ENCODE results near the gene BLVRB.
"Not testable (repeated sequence)": the region's sequence is repeated elsewhere in the genome, so short reads cannot be mapped to it uniquely, and the experiment has no call there.

Gene BLVRB

DNA sequence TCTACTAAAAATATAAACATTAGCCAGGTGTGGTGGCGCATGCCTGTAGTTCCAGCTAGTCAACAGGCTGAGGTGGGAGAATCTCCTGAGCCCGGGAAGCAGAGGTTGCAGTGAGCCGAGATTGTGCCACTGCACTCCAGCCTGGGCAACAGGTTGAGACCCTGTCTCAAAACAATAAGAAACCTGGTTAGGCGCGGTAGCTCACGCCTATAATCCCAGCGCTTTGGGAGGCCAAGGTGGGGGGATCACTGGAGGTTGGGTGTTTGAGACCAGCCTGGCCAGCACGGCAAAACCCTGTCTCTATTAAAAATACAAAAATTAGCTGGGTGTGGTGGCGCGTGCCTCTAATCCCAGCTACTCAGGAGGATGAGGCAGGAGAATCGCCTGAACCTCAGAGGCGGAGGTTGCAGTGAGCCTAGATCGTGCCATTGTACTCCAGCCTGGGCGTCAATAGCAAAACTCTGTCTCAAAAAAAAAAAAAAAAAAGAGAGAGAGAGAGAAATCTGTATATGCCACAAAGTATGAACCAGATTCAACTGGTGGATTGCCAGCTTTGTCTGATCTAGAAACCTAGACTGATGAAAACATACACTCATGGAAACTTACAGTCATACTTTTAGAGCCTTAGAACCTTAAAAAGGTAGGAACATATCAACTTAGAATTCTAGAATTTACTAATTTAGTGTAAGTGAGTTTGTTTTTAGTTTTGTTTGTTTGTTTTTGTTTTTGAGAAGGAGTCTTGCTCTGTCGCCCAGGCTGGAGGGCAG, 10.5 kb upstream of the BLVRB start:
- DNase-seq: not testable (repeated sequence)

DNA sequence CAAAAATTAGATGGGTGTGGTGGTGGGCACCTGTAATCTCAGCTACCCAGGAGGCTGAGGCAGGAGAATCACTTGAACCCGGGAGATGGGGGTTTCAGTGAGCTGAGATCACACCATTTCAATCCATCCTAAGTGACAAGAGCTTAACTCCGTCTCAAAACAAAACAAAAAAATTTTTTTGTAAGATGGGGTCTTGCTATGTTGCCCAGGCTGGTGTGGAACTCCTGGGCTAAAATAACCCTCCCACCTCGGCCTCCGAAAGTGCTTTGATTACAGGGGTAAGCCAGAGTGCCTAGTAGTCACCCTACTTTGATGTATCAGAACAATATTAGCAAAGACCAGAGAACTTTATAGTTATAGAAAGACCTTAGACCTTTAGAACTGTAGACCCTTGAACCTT, 9.2 kb upstream of the BLVRB start:
- DNase-seq: no peak

DNA sequence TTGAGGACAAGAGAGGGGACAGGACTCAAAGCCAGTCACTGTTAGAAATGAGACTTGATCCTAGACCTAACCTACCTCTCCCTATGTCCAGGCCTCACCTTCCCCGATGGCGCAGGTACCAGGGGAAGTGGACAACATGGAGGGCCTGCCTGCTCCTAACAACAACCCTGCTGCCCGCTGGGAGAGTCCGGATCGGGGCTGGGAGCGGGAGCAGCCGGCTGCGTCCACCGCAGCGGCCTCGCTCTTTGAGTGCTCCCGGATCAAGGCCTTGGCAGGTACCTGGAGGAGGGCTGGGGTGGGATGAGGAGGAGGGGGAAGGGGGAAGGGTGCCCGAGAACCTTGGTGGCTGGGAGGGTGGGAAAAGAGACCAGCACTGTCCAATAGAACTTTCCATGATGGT, 7.0 kb upstream of the BLVRB start:
- DNase-seq: no peak

DNA sequence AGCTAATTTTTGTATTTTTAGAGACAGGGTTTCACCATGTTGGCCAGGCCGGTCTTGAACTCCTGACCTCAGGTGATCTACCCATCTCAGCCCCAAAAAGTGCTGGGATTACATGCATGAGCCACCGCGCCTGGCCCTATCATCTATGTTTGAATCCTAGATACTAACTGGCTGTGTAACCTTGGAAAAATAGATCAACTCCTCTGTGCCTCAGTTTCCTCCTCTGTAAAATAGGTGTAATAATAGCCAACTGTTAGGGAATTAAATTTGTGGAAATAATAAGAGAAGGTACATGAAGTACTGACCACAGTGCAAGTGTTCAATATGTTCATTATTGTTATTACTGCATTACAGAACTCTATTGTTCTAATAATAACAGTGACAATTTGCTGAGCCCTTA, 5.6 kb upstream of the BLVRB start:
- DNase-seq: no peak

DNA sequence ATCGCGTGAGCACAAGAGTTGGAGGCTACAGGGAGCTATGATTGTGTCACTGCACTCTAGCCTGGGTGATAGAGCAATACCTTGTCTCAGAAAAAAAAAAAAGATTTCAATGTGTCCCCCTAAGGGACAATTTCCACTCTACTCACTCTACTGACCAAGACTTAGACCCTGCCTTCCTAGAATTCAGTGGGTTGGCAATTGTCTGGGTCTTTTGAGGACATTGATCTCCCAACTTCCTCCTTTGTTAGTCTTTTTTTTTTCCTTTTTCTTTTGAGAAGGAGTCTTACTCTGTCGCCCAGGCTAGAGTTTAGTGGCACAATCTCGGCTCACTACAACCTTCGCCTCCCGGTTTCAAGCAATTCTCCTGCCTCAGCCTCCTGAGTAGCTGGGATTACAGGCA, 3.5 kb upstream of the BLVRB start:
- DNase-seq: no peak

DNA sequence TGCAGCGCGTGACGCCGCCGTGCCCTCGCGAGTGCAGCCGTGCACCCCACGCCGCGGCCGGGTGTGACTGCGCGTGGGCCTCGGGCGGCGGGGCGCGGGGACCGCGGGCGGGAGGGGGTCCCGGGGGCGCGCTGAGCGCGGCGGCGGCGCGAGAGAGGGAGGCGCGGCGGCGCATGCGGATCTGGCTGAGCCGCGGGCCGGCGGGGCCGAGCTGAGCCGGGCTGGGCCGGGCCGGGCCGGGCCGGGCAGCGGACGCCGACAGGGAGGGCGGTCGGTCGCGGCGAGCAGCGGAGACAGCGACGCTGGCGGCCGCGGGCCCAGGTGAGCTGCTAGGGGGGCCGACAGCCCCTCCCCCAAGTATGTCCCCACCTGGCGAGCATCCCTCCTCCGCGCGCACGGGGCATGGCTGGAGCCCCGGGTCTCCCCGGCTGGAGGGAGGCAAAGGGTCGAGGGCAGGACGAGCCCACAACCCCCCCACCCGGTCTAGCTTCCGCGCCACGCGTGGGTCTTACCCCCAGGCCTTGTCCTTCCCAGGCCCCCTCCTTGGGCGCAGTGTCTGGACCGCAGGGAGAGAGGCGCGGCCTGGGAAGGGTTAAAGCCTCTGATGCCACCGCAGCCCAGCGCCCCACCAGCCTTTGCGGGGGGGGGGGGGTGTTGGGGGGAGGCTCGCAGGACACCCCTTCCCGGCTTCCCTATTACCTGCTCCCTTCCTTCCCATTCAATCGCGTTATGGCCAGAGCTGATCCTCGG, 1.6 kb upstream of the BLVRB start, which contains the start of gene SPTBN4:
SPTBN4 (plus strand) TSS at position 17 of the 750 bp plus-strand sequence. CDS start 5,621 bp downstream, outside the sequence.
- DNase-seq: no peak

DNA sequence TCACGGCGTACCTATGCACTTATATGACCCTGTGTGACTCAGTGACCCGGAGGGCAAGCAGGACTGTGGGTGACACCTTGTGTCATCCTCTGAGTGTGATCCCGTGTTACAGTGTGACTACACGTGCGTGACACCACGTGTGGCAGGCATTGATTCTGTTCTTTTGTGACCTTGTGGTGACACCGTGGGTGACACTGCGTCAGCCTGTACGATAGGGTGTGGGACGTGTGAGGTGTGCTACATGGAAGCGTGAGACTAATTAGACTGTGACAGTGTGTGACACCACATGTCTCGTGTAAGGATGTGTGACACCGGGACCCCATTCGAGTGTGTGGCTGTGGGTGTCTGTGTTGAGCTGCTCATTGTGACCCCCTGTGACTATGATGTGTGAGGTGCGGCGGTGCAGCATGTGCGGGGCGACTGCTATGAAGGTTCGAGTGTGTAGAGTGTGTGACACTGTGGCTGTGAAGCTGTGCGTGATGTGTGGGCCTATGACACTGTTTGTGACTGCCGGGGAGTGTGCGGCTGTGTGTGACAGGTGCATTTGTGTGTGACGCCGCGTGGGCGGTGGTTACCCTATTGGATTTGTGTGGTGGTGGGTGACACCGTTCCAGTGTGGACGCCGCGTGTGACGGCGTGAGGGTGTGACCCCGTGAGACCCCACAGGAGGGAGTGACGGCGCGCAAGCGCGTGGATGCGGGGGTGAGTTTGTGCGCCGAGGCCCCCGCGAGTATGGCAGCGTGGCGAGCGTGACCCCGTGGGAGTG, 857 bp upstream of the BLVRB start:
- DNase-seq: no peak

DNA sequence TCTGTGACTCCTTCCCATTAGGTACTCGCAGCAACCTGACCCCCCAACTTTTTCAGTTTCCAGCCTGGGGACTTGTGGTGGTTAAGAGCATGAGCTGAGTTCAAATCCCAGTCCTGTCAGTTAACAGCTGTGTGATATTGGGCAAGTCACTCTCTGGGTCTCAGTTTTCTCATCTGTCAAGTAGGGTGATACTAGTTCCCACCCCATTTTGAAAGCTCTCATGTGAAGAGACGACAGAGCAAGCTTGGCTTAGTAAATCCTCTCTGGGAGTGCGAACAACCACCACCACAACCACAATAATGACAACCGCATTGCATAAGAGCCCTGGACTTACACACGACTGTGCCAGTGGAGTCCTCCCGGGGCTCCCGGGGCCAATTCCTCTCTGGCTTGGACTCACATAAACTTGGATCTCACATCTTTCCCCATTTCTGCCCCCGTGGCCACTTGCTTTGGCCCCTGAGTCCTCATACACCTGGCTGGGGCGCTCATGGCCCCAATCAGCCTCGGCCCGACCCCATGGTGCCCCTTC, 454 bp downstream of the BLVRB start:
- no peak for DNase-seq

DNA sequence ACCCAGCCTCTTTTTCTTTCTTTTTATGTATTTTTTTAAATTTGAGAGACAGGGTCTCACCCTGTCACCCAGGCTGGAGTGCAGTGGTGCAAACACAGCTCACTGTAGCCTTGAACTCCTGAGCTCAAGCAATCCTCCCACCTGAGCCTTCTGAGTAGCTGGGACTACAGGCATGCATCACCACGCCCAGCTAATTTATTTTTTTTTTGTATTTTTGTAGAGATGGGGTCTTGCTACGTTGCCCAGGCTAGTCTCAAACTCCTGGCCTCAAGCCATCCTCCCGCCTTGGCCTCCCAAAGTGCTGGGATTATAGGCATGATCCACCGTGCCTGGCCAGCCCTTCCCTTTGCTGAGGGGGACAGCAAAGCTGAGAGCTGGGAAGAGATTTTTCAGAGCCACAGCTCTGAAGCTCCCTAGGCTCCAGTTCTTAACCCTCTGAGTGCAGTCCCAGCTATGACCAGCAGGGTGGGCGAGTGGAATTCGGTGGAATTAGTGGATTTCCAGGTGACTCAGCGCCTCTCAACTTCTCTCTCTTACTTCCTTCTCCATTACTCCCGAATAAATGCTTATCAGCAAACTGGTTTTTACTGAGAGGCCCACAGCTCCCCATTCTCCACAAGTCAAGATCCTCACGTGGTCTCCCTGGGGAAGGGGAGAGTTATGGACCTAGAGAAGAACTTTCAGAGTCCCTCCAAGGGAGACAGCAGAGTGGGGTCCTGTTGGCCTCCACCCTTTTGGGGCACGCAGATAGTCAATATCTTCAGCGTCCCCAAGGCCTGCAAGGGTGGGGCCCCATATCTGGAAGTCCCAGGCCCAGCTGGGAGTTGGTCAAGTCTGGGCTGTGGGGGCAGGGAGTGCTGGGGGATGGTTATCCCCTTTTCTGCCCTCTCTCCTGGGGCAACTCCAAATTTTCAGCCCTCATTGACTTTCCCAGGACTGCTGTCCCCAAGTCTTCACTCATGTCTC, 1.2 kb downstream of the BLVRB start:
- peak; percentile 81 for DNase-seq

- DNase-seq: not testable (repeated sequence)
Observed at GRCh38 chr19:40463587-40464037, 1.9 kb downstream of the BLVRB start.

DNA sequence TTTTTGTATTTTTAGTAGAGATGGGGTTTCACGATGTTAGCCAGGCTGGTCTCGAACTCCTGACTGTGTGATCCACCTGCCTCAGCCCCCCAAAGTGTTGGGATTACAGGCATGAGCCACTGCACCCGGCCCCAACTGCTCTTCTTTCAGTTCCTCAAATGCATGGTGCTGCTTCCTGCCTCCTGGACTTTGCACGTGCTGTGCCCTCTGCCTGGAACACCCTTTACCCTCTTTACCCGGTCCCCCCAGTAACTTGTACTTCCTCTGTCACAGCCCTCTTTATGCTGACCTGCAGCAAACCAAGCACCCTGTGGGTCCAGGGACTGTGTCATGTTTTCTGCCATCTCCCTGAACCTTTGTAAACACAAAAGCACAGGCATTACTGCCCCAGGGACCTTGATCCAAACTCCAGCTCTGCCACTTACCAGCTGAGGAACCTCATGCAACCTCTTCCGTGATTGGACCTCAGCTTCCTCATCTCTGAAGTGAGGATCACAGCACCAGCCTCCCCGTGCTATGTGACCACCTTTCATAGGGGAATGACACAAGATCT, 3.8 kb downstream of the BLVRB start:
- DNase-seq: no peak

DNA sequence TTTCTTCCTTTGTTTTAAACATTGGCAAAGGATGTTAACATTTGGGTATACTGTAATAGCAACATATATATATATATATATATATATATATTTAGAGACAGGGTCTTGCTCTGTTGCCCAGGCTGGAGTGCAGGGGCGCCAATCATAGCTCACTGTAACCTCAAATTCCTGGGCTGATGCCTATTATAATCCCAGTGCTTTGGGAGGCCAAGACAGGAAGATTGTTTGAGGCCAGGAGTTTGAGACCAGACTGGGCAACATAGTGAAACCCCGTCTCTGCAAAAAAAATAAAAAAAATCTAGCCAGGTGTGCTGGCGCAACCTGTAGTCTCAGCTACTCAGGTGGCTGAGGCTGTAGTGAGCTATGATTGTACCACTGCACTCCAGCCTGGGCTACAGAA, 5.4 kb downstream of the BLVRB start:
- no peak for DNase-seq

DNA sequence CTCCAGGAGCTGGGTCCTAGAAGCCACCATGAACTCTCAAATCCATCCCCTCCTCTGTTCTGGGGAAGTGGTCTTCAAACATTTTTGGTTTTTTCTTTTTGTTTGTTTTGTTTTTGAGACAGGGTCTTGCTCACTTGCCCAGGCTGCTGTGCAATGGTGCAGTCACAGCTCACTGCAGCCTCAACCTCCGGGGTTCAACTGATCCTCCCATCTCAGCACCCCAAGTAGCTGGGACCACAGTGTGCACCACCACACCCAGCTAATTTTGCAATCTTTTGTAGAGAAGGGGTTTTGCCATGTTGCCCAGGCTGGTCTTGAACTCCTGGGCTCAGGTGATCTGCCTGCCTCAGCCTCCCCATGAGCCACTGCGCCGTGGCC, 7.0 kb downstream of the BLVRB start:
- DNase-seq: no peak

GRCh38 chr19:40457953-40458596, 7.5 kb downstream of the BLVRB start:
- no peak for DNase-seq

GRCh38 chr19:40457048-40457447, 8.5 kb downstream of the BLVRB start:
- DNase-seq: no peak

DNA sequence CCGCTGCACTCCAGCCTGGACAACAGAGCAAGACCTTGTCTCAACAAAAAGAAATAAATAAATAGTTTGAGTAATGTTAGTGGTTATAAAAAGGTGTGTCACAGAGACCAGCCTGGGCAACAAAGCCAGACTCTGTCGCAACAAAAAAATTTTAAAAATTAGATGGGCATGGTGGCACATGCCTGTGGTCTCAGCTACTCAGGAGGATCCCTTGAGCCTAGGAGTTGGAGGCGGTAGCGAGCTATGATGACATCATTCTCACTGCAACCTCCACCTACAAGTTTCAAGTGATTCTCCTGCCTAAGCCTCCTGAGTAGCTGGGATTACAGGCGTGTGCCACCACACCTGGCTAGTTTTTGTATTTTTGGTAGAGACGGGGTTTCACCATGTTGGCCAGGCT, 11.6 kb downstream of the BLVRB start:
- DNase-seq: not testable (repeated sequence)

DNA sequence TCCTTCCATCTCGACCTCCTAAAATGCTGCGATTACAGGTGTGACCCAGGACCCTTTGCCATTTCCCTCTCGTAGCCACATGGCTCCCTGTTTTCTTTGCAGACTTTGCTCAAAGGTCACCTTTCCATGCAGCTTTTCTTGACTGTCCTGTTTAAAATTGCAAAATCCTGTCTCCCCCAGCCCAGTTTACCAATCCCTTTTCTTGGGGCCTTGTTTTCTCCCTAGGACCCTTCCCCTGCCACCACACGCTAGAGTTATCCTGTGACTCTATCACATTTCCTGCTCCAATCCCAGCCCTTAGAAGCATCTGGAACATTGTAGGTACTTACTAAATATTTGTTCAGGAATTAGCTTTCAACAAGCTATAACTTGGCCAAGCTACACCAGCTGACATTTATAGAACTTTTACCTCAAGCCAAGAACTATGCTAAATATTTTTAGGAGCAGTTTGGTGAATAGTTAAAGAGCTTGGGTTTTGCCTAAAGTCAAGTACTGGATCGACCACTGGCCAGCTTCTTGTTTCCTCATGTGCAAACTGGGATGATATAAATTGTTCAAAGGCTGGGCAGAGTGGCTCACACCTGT, 12.3 kb downstream of the BLVRB start:
- DNase-seq: no peak

GRCh38 chr19:40452016-40452415, 13.5 kb downstream of the BLVRB start:
- no peak for DNase-seq

DNA sequence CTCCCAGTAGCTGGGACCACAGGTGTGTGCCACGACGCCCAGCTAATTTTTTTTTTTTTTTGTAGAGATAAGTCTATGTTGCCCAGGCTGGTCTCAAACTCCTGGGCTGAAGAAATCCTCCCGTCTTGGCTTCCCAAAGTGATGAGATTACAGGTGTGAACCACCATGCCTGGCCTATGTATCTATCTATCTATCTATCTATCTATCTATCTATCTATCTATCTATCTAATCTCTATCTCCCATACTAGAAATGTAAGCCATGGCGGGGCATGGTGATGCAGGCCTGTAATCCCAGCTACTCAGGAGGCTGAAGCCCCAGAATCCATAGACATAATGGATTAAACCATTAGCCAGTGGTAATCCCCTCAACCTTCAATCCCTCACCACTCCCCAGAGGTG, 14.9 kb downstream of the BLVRB start:
- no peak for DNase-seq

GRCh38 chr19:40449506-40449905, 16.0 kb downstream of the BLVRB start:
- no peak for DNase-seq

GRCh38 chr19:40446263-40446784, 19.2 kb downstream of the BLVRB start:
- no peak for DNase-seq
